ENCODE results near the gene YPEL2. TPM values are rescaled to one million over a fixed set of nuclear protein-coding genes. Genes with fewer than 3 reads are reported as not detected.

Gene YPEL2
- total RNA-seq, 1 donor from 2014 or later, result 18.9 TPM

GRCh38 chr17:59441464-59442096 is 110.1 kb downstream of the YPEL2 start:
- no peak for DNase-seq (ENCODE audit: extremely low spot score, unreplicated experiment)
- no peaks in the 10 kb centered on the region for H3K27me3 Mint-ChIP-seq (ENCODE audit: unreplicated experiment)
- H3K36me3 Mint-ChIP-seq (ENCODE audit: unreplicated experiment), result no peaks in the 10 kb centered on the region
- no peaks in the 10 kb centered on the region for H3K9me3 Mint-ChIP-seq (ENCODE audit: unreplicated experiment)
- H3K4me3 Mint-ChIP-seq (ENCODE audit: unreplicated experiment), result no peak overlapping the region
- TF ChIP-seq, protein P1, sequence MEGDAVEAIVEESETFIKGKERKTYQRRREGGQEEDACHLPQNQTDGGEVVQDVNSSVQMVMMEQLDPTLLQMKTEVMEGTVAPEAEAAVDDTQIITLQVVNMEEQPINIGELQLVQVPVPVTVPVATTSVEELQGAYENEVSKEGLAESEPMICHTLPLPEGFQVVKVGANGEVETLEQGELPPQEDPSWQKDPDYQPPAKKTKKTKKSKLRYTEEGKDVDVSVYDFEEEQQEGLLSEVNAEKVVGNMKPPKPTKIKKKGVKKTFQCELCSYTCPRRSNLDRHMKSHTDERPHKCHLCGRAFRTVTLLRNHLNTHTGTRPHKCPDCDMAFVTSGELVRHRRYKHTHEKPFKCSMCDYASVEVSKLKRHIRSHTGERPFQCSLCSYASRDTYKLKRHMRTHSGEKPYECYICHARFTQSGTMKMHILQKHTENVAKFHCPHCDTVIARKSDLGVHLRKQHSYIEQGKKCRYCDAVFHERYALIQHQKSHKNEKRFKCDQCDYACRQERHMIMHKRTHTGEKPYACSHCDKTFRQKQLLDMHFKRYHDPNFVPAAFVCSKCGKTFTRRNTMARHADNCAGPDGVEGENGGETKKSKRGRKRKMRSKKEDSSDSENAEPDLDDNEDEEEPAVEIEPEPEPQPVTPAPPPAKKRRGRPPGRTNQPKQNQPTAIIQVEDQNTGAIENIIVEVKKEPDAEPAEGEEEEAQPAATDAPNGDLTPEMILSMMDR (IDR thresholded peaks at IDR 0.05), result no peak
- no peak overlapping the region for H3K27ac Mint-ChIP-seq (ENCODE audit: unreplicated experiment)
- peaks cover 7% of the 10 kb centered on the region for H3K4me1 Mint-ChIP-seq (ENCODE audit: unreplicated experiment)

GRCh38 chr17:59443106-59443505 is 111.7 kb downstream of the YPEL2 start:
- DNase-seq (ENCODE audit: extremely low spot score, unreplicated experiment), result no peak
- H3K9me3 Mint-ChIP-seq (ENCODE audit: unreplicated experiment), result no peaks in the 10 kb centered on the region
- peaks cover 7% of the 10 kb centered on the region for H3K4me1 Mint-ChIP-seq (ENCODE audit: unreplicated experiment)
- TF ChIP-seq, protein P1 (IDR thresholded peaks at IDR 0.05), result no peak
- no peaks in the 10 kb centered on the region for H3K36me3 Mint-ChIP-seq (ENCODE audit: unreplicated experiment)
- H3K4me3 Mint-ChIP-seq (ENCODE audit: unreplicated experiment), result no peak overlapping the region
- H3K27me3 Mint-ChIP-seq (ENCODE audit: unreplicated experiment), result peaks cover 11% of the 10 kb centered on the region
- no peak overlapping the region for H3K27ac Mint-ChIP-seq (ENCODE audit: unreplicated experiment)

Small RNA genes lying within 50 kb of the gene (microRNA-seq; reads per million reads assigned to microRNA genes)
- not detected for gene MIR4729 (ENCODE audit: unreplicated experiment)

Other genes with a start within 250 kb of the YPEL2 start
- 32.6 and 35.9 TPM in 2 replicates for gene TRIM37, start 224.8 kb upstream of the YPEL2 start, total RNA-seq
- 50.5 and 60.2 TPM in 2 replicates for gene SKA2, start 176.5 kb upstream of the YPEL2 start, total RNA-seq
- gene PRR11, start 175.9 kb upstream of the YPEL2 start, total RNA-seq, result 11.1 TPM in 2 replicates
- gene SMG8, start 121.6 kb upstream of the YPEL2 start, total RNA-seq, result 18.5 and 21.5 TPM in 2 replicates
- gene GDPD1, start 111.1 kb upstream of the YPEL2 start, total RNA-seq, result 3.0 and 3.3 TPM in 2 replicates
- 42.3 and 45.2 TPM in 2 replicates for gene DHX40, start 234.0 kb downstream of the YPEL2 start, total RNA-seq